ENCODE measurements around the gene ANO7. TPM values are rescaled to one million over a fixed set of nuclear protein-coding genes. Genes with fewer than 3 reads are reported as not detected.

The ANO7 gene
- total and polyA plus RNA-seq, 2 of the 13 experiments (the other 11 are each of a cell fraction or from before 2014, with no cell fraction given), result 4.1 to 4.9 TPM

DNA sequence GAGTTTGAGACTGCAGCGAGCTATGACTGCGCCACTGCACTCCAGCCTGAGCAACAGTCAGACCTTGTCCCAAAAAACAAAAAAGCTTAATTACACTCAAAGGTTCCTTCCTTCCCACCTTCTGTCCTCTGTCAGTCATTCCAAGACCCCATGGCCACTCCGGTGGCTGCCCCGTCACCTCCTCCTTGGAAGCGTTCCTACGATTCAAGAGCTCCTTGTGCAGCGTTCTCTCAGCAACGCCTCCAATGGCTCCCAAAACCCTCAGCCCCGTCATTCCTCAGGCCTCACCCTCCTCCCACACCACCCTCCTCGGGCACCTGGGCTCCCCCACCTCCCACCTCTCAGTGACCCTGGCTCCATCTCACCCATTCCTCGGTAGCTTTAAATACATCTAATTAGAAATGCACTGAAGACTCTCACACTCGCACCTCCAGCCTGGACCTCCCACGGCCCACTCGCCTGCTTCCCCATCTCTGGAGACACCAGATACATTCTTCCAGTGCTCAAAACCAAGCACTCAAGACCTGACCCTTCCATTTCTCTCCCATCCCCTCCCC is 47.2 kb upstream of the ANO7 start:
- CTCF ChIA-PET (ENCODE audit: low intra/inter-chr PET ratio, low total read pairs), result no interaction called here
- TF ChIP-seq, protein P1, sequence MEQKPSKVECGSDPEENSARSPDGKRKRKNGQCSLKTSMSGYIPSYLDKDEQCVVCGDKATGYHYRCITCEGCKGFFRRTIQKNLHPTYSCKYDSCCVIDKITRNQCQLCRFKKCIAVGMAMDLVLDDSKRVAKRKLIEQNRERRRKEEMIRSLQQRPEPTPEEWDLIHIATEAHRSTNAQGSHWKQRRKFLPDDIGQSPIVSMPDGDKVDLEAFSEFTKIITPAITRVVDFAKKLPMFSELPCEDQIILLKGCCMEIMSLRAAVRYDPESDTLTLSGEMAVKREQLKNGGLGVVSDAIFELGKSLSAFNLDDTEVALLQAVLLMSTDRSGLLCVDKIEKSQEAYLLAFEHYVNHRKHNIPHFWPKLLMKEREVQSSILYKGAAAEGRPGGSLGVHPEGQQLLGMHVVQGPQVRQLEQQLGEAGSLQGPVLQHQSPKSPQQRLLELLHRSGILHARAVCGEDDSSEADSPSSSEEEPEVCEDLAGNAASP (CRISPR knock-in tag; IDR thresholded peaks at IDR 0.05; ENCODE audit: borderline replicate concordance), result no peak
- TF ChIP-seq PTBP1 (IDR thresholded peaks at IDR 0.05; ENCODE audit: low read depth, low read length, poor library complexity, severe bottlenecking) (no peak), NFE2 (CRISPR knock-in tag; IDR thresholded peaks at IDR 0.05) (no peak), TOE1 (CRISPR knock-in tag; IDR thresholded peaks at IDR 0.05) (no peak), TBP (CRISPR knock-in tag; IDR thresholded peaks at IDR 0.05) (no peak), CREM (IDR thresholded peaks at IDR 0.05) (no peak), CREM (CRISPR knock-in tag; IDR thresholded peaks at IDR 0.05) (no peak), ZNF124 (CRISPR knock-in tag; IDR thresholded peaks at IDR 0.05) (no peak), ZNF496 (CRISPR knock-in tag; IDR thresholded peaks at IDR 0.05; ENCODE audit: insufficient replicate concordance) (no peak), ZNF501 (CRISPR knock-in tag; IDR thresholded peaks at IDR 0.05) (no peak), RXRB (CRISPR knock-in tag; IDR thresholded peaks at IDR 0.05; ENCODE audit: borderline replicate concordance) (no peak), ZFYVE20 (CRISPR knock-in tag; IDR thresholded peaks at IDR 0.05; ENCODE audit: borderline replicate concordance, low read depth) (no peak), TARDBP (CRISPR knock-in tag; IDR thresholded peaks at IDR 0.05) (no peak), ZNF530 (CRISPR knock-in tag; IDR thresholded peaks at IDR 0.05; ENCODE audit: low read depth) (no peak)
- TF ChIP-seq, protein P2, sequence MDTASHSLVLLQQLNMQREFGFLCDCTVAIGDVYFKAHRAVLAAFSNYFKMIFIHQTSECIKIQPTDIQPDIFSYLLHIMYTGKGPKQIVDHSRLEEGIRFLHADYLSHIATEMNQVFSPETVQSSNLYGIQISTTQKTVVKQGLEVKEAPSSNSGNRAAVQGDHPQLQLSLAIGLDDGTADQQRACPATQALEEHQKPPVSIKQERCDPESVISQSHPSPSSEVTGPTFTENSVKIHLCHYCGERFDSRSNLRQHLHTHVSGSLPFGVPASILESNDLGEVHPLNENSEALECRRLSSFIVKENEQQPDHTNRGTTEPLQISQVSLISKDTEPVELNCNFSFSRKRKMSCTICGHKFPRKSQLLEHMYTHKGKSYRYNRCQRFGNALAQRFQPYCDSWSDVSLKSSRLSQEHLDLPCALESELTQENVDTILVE (CRISPR knock-in tag; IDR thresholded peaks at IDR 0.05), result no peak
- TF ChIP-seq, protein P3, sequence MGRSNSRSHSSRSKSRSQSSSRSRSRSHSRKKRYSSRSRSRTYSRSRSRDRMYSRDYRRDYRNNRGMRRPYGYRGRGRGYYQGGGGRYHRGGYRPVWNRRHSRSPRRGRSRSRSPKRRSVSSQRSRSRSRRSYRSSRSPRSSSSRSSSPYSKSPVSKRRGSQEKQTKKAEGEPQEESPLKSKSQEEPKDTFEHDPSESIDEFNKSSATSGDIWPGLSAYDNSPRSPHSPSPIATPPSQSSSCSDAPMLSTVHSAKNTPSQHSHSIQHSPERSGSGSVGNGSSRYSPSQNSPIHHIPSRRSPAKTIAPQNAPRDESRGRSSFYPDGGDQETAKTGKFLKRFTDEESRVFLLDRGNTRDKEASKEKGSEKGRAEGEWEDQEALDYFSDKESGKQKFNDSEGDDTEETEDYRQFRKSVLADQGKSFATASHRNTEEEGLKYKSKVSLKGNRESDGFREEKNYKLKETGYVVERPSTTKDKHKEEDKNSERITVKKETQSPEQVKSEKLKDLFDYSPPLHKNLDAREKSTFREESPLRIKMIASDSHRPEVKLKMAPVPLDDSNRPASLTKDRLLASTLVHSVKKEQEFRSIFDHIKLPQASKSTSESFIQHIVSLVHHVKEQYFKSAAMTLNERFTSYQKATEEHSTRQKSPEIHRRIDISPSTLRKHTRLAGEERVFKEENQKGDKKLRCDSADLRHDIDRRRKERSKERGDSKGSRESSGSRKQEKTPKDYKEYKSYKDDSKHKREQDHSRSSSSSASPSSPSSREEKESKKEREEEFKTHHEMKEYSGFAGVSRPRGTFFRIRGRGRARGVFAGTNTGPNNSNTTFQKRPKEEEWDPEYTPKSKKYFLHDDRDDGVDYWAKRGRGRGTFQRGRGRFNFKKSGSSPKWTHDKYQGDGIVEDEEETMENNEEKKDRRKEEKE (IDR thresholded peaks at IDR 0.05), result no peak
- H4K20me1 ChIP-seq (ENCODE audit: insufficient read depth, low read length), result no peaks in the 10 kb centered on the region
- H3K4me1 ChIP-seq (ENCODE audit: insufficient read depth, low read length), result peaks cover 23% of the 10 kb centered on the region
- no peak for ATAC-seq
- no peak for FAIRE-seq
- no peaks in the 10 kb centered on the region for H3K27me3 ChIP-seq (ENCODE audit: control insufficient read depth in 1 of 2, insufficient read depth in 2 of 2, low read length in 2 of 2)
- BruUV-seq (replicated peaks), result no TSS peak
- no peak for DNase-seq (ENCODE audit: low spot score)
- POLR2A ChIA-PET, result no interaction called here
- H3K4me2 ChIP-seq (ENCODE audit: low read depth, low read length), result no peak overlapping the region
- no peak overlapping the region for H2AFZ ChIP-seq (ENCODE audit: low read length)
- no peaks in the 10 kb centered on the region for H3K9me3 ChIP-seq (ENCODE audit: low read length)
- in situ Hi-C loops (cut with HindIII; ENCODE audit: extremely low pct_ligation_motif_present, low pct_unique_long_range_greater_than_20kb) (no loop called here), intact Hi-C loops (cut with micrococcal nuclease; ENCODE audit: unreplicated experiment) (no loop called here)
- peaks cover 2% of the 10 kb centered on the region for H3K79me2 ChIP-seq (ENCODE audit: insufficient read depth, low read length)
- 95% methylated on average over 14 of the region's 14 CpGs for WGBS (ENCODE audit: low lambda C conversion rate)
- H3K36me3 ChIP-seq (replicated peaks in 1 of 2; ENCODE audit: control insufficient read depth in 1 of 2, insufficient read depth in 2 of 2, low read length in 2 of 2), result peaks cover 10 to 14% of the 10 kb centered on the region in 2 experiments
- H3K27ac ChIP-seq (ENCODE audit: extremely low read length, insufficient read depth, low read length), result peak overlapping the region; percentile 57
- no peak overlapping the region for H3K9ac ChIP-seq (ENCODE audit: insufficient read depth, low read depth, low read length)
- no peak overlapping the region for H3K4me3 ChIP-seq (replicated peaks in 1 of 3; ENCODE audit: insufficient read depth in 1 of 3, low read depth in 2 of 3, low read length in 3 of 3)
